ENCODE measurements around the gene C1orf226. TPM values are rescaled to one million over a fixed set of nuclear protein-coding genes. Genes with fewer than 3 reads are reported as not detected.

C1orf226 gene
- total RNA-seq, 4 donors from 2014 or later = 1.3 to 24.4 (median 4.8) TPM

DNA sequence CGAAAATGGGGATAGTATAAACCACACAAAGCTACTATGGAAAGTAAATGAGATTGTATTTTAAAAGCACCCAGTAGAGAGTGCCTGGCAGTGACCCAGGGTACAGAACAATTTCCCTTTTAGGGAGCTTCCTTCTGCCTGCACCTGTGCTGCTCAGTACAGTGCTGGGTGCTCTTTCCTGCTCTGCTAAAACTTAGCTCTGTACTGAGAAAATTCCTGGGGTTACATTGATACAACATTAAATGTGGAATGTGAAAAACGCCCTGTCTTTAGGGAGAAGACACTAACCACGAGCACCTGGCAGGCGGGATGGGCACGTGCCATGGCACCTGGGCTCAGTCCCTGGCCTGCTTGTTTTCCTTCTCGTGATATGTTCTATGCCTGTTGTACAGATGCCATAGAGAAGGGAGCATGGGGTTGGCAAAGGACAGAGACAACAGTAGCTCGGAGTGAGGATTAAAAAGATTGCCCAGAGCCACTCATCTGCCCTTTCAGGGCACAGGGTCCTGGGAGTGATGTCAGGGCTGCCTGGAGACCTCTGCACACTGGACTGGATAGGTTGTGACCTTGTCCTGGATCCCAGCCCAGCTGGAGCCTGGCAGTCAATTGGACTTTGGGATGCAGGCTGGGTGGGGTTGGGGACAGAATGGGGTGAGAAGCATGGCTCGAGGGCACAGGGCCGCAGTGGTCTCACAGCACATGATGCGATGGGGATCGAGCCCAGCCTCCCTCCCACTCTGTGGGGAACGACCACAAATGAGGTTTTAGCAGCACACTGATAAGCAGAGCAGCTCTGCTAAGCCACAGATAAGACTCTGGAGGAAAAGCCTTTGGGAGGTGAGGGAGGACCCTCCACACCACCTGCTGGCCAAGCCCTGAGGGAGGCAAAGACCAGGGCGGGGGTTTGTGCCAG, 9.1 kb upstream of the C1orf226 start:
- no peaks in the 10 kb centered on the region for H3K9me3 ChIP-seq
- H3K27ac ChIP-seq = no peak overlapping the region
- DNase-seq = no peak
- TF ChIP-seq, protein P1, sequence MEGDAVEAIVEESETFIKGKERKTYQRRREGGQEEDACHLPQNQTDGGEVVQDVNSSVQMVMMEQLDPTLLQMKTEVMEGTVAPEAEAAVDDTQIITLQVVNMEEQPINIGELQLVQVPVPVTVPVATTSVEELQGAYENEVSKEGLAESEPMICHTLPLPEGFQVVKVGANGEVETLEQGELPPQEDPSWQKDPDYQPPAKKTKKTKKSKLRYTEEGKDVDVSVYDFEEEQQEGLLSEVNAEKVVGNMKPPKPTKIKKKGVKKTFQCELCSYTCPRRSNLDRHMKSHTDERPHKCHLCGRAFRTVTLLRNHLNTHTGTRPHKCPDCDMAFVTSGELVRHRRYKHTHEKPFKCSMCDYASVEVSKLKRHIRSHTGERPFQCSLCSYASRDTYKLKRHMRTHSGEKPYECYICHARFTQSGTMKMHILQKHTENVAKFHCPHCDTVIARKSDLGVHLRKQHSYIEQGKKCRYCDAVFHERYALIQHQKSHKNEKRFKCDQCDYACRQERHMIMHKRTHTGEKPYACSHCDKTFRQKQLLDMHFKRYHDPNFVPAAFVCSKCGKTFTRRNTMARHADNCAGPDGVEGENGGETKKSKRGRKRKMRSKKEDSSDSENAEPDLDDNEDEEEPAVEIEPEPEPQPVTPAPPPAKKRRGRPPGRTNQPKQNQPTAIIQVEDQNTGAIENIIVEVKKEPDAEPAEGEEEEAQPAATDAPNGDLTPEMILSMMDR (IDR thresholded peaks at IDR 0.05) = no peak
- no peak for TF ChIP-seq POLR2A (IDR thresholded peaks at IDR 0.05)
- H3K27me3 ChIP-seq = no peaks in the 10 kb centered on the region
- no peaks in the 10 kb centered on the region for H3K4me1 ChIP-seq
- no peak overlapping the region for H3K4me3 ChIP-seq
- no peaks in the 10 kb centered on the region for H3K36me3 ChIP-seq
- intact Hi-C loops (cut with DNase I; ENCODE audit: low total_unique reads) = no loop called here

DNA sequence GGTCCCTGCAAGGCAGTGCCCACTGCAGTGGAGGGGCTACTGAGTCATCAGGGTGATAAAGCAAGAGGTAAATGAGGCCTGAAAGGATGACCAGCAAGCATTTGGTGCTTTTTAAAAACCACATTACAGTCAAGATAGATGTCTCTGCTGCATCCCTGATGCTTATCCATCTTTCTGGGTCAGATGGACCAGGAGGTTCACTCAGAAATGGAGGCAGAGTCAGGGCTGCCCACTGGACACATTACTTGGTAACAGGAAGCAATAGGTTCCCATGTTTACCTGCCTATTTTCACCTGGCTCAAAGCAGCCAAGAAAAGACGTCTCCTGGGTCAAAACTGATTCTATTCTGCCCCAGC, 8.5 kb upstream of the C1orf226 start:
- Histone ChIP-seq H3K27ac (no peak overlapping the region), H3K9me3 (no peaks in the 10 kb centered on the region), H3K36me3 (no peaks in the 10 kb centered on the region), H3K27me3 (no peaks in the 10 kb centered on the region), H3K4me1 (no peaks in the 10 kb centered on the region), H3K4me3 (no peak overlapping the region)
- TF ChIP-seq POLR2A (IDR thresholded peaks at IDR 0.05) = no peak
- TF ChIP-seq, protein P1 (IDR thresholded peaks at IDR 0.05) = no peak
- intact Hi-C loops (cut with DNase I; ENCODE audit: low total_unique reads) = no loop called here
- DNase-seq = no peak

DNA sequence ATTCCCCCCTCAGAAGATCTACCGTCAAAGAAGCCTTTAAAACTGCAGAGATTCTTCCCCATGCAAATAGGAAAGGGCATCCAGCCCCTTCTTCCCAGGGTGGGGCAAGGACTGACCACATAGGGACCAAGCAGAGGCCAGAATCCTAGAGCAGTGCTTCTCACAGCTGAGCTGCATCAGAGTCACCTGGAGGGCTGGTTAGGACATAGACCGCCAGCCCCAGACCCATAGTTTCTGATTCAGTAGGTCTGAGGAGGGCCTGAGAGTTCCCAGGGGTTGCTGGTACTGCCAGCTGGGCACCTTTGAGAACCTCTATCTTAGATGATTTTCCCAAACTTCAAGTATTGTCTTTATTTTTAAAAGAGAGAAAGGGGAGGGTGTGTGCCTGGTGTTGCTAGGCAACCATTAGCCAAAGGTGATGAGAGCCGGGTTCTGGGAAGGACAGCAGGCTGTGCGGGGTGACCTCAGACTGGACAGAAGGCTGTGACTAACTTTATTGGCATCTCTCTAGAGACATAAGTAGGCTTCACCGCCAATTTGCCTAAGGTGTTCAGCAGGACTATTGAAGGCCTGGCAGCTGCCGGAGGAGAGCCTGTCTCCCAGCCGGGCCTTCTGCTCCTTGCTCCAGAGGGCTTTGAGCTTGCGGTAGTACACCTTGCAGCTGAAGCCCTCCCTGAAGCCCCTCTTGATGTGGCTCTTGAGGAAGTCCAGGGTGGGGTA, 7.8 kb upstream of the C1orf226 start:
- no peaks in the 10 kb centered on the region for H3K4me1 ChIP-seq
- H3K27ac ChIP-seq = no peak overlapping the region
- TF ChIP-seq, protein P1 (IDR thresholded peaks at IDR 0.05) = no peak
- TF ChIP-seq POLR2A (IDR thresholded peaks at IDR 0.05) = no peak
- H3K27me3 ChIP-seq = no peaks in the 10 kb centered on the region
- intact Hi-C loops (cut with DNase I; ENCODE audit: low total_unique reads) = no loop called here
- no peak for DNase-seq
- no peaks in the 10 kb centered on the region for H3K36me3 ChIP-seq
- H3K9me3 ChIP-seq = no peaks in the 10 kb centered on the region
- H3K4me3 ChIP-seq = no peak overlapping the region

DNA sequence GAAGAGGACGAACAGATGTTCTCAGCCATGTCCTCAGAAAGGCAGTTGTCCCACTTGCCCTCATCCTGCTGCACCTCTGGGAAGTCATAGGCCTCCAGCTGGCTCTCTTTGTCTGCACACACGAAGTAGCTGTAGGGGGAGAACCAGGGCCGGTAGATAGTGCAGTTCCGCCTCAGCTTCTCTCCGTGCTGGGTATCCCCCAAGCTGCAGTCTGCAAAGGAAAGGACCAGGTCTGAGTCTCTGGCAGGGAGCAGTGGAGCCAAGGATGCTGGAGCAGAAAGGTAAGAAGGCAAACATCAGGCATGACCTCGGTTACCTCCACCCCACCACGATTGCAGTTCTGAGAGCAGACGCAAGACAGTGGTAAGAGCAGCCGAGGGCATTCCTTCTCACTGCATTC, 7.1 kb upstream of the C1orf226 start:
- no peaks in the 10 kb centered on the region for H3K27me3 ChIP-seq
- DNase-seq = no peak
- no peak overlapping the region for H3K27ac ChIP-seq
- TF ChIP-seq, protein P1 (IDR thresholded peaks at IDR 0.05) = no peak
- TF ChIP-seq POLR2A (IDR thresholded peaks at IDR 0.05) = no peak
- H3K9me3 ChIP-seq = no peaks in the 10 kb centered on the region
- no peak overlapping the region for H3K4me3 ChIP-seq
- H3K36me3 ChIP-seq = no peaks in the 10 kb centered on the region
- H3K4me1 ChIP-seq = no peaks in the 10 kb centered on the region
- intact Hi-C loops (cut with DNase I; ENCODE audit: low total_unique reads) = no loop called here

DNA sequence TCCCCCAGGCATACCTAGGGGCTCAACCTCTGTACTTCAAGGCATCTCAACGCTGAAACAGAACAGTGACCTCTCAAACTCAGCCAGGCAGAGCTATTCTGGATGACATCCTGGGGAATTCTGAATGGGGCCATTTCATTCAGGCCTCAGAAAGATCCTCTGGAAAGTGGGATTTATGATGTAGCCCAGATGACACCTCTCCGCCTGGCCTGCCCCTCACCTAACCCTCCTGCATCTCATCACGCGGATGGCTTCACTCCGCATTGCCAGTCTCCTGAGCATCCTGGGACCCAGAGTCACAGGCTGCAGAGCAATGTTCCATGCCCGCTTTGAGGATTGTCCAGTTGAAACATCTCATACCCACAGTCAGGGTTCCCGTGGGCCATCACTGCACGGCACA, 6.1 kb upstream of the C1orf226 start:
- no peaks in the 10 kb centered on the region for H3K27me3 ChIP-seq
- no peaks in the 10 kb centered on the region for H3K4me1 ChIP-seq
- H3K4me3 ChIP-seq = no peak overlapping the region
- H3K9me3 ChIP-seq = no peaks in the 10 kb centered on the region
- no peaks in the 10 kb centered on the region for H3K36me3 ChIP-seq
- TF ChIP-seq POLR2A (IDR thresholded peaks at IDR 0.05) = no peak
- TF ChIP-seq, protein P1 (IDR thresholded peaks at IDR 0.05) = no peak
- DNase-seq = no peak
- H3K27ac ChIP-seq = no peak overlapping the region
- intact Hi-C loops (cut with DNase I; ENCODE audit: low total_unique reads) = no loop called here

Measured in uterus (tissue), 4 donors.